Measurements from ENCODE around the gene CMTM4. TPM values are rescaled to one million over a fixed set of nuclear protein-coding genes. Genes with fewer than 3 reads are reported as not detected.
A peak's percentile ranks its signal among the peaks of the same experiment; 100 is the strongest.

CMTM4 gene
- polyA plus RNA-seq, 1 of the 3 experiments (the other 2 are of a cell fraction): 21.7 TPM

- no peaks in the 10 kb centered on the region for H3K9me3 ChIP-seq
- H3K79me2 ChIP-seq (ENCODE audit: insufficient read depth): no peaks in the 10 kb centered on the region; the same call in 1 of the 2 replicates
- H3K4me3 ChIP-seq (ENCODE audit: low read depth in 2 of 2, low read length in 1 of 2): no peak overlapping the region
- peak overlapping the region in 1 of 2 experiments; percentile 30; a peak in 1 of 4 replicates for H3K27ac ChIP-seq (ENCODE audit: low read depth in 2 of 2, low read length in 1 of 2)
- no peaks in the 10 kb centered on the region for H3K27me3 ChIP-seq (ENCODE audit: insufficient read depth)
- H3K9ac ChIP-seq: no peak overlapping the region
- H3K4me2 ChIP-seq: no peak overlapping the region
- H3K9me2 ChIP-seq: no peaks in the 10 kb centered on the region
- ChIA-PET POLR2A (no interaction called here), CTCF (interaction anchor here (0.6 to 5.8 kb wide), 34 partner anchors 10 to 330 kb away, joined by 3 to 54 read pairs (median 5); partner anchors contain the start of genes DYNC1LI2 and NAE1)
- TF ChIP-seq NFIC (IDR thresholded peaks at IDR 0.05; ENCODE audit: borderline replicate concordance) (no peak), ZBTB33 (IDR thresholded peaks at IDR 0.05; ENCODE audit: borderline replicate concordance, low read depth) (no peak), TAF1 (IDR thresholded peaks at IDR 0.05; ENCODE audit: borderline replicate concordance, low read depth, low read length) (no peak), FOXM1 (IDR thresholded peaks at IDR 0.05; ENCODE audit: low read depth) (no peak), USF1 (IDR thresholded peaks at IDR 0.05; ENCODE audit: borderline replicate concordance, low read depth) (no peak), FOSL2 (IDR thresholded peaks at IDR 0.05; ENCODE audit: borderline replicate concordance, low read depth) (no peak), JUND (IDR thresholded peaks at IDR 0.05) (no peak), POLR2AphosphoS5 (IDR thresholded peaks at IDR 0.05; ENCODE audit: low read depth, low read length) (no peak), CTCF (IDR thresholded peaks at IDR 0.05) (no peak), EZH2phosphoT487 (IDR thresholded peaks at IDR 0.05; ENCODE audit: borderline replicate concordance, low read depth) (no peak), USF2 (IDR thresholded peaks at IDR 0.05; ENCODE audit: borderline replicate concordance, low read depth, low read length) (no peak), FOXJ3 (CRISPR knock-in tag; IDR thresholded peaks at IDR 0.05) (no peak), MXI1 (IDR thresholded peaks at IDR 0.05; ENCODE audit: low read depth, low read length) (no peak), SMC3 (IDR thresholded peaks at IDR 0.05; ENCODE audit: low read depth, low read length) (no peak)
- peaks cover 16% of the 10 kb centered on the region for H3F3A ChIP-seq (replicated peaks; ENCODE audit: insufficient read depth)
- H3K36me3 ChIP-seq (replicated peaks in 1 of 2; ENCODE audit: control insufficient read depth in 1 of 2, insufficient read depth in 2 of 2, low read length in 1 of 2): peaks cover 70 to 77% of the 10 kb centered on the region in 2 experiments
- H2AFZ ChIP-seq (ENCODE audit: low read depth): no peak overlapping the region
- peaks cover 8% of the 10 kb centered on the region for H4K20me1 ChIP-seq (ENCODE audit: insufficient read depth)
- no peak for DNase-seq
- no peaks in the 10 kb centered on the region for H3K4me1 ChIP-seq (ENCODE audit: control insufficient read depth in 1 of 2, insufficient read depth in 2 of 2, low read depth in 1 of 2, low read length in 1 of 2)
- 90% methylated on average over 4 of the region's 4 CpGs for WGBS (ENCODE audit: low lambda C conversion rate)
Measured at GRCh38 chr16:66728804-66729203, 32.3 kb upstream of the CMTM4 start.
